ENCODE data around the gene TMEM69.
A peak's percentile ranks its signal among the peaks of the same experiment; 100 is the strongest.
"Not testable (repeated sequence)": the region's sequence is repeated elsewhere in the genome, so short reads cannot be mapped to it uniquely, and the experiment has no call there.

Gene TMEM69, protein sequence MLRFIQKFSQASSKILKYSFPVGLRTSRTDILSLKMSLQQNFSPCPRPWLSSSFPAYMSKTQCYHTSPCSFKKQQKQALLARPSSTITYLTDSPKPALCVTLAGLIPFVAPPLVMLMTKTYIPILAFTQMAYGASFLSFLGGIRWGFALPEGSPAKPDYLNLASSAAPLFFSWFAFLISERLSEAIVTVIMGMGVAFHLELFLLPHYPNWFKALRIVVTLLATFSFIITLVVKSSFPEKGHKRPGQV

GRCh38 chr1:45687754-45688740 is at the start of gene TMEM69:
TMEM69 (plus strand) TSS chr1:45688181; CDS start chr1:45691069, 2,888 bp downstream.
- peak; percentile 83 to 91 for DNase-seq

GRCh38 chr1:45640293-45640692 is 47.7 kb upstream of the TMEM69 start:
- no peak for DNase-seq

- no peak for DNase-seq
Observed at GRCh38 chr1:45643321-45643720, 44.7 kb upstream of the TMEM69 start.

DNA sequence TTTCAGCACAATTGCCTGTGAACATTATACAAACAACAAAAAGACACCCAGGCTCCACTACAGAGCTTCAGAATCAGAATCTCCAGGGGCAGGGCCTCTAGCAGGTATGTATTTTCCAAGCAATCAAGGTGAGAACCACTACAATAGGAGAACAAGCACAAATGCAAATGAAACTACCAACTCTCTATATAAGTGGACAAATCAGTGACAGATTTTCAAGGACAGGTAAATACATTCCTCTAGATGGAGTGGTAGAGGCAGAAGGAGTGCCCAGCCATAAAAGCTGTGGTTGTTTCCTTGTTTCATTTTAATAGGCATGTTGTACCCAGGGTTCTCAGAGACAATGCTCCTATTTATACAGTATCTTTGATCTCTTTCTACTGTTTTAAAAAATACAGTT is 44.0 kb upstream of the TMEM69 start:
- DNase-seq, result no peak

DNA sequence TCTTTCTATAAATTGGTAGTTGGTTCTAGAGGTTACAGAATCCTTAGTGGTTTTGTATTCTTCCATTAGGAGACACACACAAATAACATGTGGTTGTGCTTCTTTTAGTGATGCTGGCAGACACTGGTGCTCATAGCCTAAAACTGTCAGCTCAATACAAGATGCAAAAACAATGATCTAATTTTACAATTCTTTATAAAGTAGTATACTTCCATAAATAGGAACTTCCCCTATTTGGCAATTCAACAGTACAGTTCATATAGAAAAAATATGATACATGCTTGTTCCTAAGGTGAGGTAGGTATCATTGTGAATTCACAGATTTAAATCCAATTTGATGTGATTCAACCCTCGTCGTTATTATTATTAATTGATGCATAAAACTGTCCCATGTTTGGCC is 43.3 kb upstream of the TMEM69 start:
- DNase-seq, result no peak

GRCh38 chr1:45647248-45648021 is 40.5 kb upstream of the TMEM69 start:
- DNase-seq, result peak in 1 of 2 donors; percentile 7

GRCh38 chr1:45654540-45655280 is 33.3 kb upstream of the TMEM69 start:
- no peak for DNase-seq

DNA sequence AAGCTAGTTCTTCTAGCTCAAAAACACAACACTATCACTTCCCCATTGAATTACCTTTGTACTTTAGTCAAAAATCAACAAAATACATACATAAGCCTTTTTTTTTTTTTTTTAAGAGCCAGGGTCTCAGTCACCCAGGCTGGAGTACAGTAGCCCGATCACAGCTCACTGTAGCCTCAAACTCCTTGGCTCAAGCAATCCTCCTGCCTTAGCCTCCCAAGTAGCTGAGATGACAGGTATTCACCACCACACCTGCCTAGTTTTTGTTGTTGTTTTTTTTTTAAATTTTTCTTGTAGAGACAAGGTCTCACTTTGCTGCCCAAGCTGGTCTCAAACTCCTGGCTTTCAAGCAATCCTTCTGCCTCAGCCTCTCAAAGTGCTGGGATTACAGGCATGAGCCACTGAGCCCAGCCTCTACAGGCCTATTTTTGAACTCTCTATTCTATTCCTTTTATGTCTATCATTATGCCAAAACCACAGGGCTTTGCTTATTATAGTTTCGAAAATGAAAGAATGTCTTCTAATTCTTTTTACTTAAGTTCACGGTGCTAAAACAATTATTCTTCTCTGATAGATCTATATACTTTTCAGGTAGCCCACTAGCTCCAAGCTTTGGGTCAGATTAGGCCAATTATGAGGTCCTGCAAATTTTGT is 31.3 kb upstream of the TMEM69 start:
- DNase-seq, result no peak

GRCh38 chr1:45658171-45658570 is 29.8 kb upstream of the TMEM69 start:
- no peak for DNase-seq

DNA sequence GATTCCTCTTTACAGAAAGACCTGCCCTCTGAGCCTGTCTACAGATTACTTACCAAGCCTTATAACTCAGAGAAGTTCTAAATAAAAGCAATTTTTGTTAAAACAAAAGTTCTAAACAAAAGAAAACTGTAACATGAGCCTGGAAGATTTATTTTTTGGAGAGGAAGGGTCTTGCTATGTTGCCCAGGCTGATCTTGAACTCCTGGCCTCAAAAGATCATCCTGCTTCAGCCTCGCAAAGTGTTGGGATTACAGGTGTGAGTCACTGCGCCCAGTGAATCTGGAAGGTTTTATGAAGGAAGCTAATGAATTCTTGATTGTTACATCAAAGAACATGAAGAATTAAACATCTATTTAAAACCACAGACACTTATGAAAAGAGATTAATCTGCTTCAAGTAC is 28.8 kb upstream of the TMEM69 start:
- DNase-seq, result no peak

DNA sequence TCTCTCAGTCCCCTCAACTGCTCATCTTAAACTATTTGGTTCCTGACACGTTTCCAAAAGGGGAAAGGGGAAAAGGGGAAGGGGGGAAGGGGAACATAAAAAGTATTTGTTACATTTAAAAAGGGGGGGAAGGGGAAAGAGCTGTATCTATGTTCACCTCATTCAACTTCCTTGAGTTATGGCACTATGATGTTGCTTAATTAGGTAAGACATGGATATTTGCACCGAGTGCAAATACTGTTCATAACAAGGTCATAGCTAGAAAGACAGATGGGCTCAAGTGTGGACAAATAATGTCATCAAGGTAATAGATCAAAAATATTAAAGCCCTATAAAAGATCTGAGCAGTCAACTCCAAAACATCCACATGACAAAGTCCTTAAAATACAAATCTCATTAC is 27.6 kb upstream of the TMEM69 start:
- DNase-seq, result no peak

DNA sequence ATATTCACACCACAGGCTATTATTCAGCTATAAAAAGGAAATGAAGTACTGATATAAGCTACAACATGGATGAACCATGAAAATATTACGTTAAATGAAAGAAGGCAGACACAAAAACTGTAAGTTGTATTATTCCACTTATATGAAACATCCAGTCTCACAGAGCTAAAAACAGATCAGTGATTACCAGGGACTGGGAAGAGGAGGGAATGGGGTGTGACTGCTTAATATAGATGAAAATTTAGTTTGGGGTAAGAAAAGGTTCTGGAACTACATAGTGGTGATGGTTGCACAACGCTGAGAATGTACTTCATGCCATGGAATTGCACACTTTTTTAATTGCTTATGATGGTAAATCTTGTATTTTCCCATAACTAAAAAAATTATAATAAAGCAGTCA is 21.1 kb upstream of the TMEM69 start:
- DNase-seq, result no peak

GRCh38 chr1:45667321-45668111 is 20.5 kb upstream of the TMEM69 start:
- no peak for DNase-seq

- no peak for DNase-seq
Observed at GRCh38 chr1:45668526-45668925, 19.5 kb upstream of the TMEM69 start.

- DNase-seq, result no peak
Observed at GRCh38 chr1:45669379-45669778, 18.6 kb upstream of the TMEM69 start.

DNA sequence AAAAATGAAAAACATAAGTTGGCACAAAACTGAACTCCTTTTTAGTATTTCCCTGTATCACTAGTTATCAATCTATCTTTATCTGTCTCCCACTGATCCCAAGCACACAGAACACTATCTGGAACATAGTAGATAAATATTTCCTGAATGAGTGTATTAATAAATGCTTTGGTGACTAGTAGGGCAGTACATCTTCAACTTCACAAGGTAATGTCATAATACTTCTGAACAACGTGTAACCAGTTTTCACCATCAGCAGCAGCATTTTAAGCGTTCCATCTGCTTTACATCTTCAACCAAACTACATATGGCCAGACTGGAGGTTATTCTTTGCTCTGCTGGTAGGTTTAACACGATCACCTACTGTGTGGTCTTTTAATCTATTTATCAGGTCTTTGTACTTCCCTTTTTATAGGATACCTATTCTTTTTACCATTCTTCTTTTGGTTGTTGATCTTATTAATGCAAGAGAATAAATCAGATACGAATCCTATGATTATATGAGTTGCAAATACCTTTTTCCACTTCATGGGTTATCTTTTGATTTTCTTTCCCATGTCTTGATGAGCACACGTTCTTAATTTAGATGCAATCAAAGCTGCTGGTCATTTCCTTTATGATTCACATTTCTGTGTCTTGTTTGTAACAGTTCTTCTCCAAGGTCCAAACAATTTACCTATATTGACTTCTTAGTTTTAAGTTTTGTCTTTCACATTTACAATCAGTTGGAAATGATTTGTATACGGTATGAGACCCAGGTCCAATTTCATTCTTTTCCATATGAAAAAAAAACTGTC is 17.9 kb upstream of the TMEM69 start:
- no peak for DNase-seq

GRCh38 chr1:45673956-45674355 is 14.0 kb upstream of the TMEM69 start:
- DNase-seq, result no peak

- no peak for DNase-seq
Observed at GRCh38 chr1:45674478-45674877, 13.5 kb upstream of the TMEM69 start.

DNA sequence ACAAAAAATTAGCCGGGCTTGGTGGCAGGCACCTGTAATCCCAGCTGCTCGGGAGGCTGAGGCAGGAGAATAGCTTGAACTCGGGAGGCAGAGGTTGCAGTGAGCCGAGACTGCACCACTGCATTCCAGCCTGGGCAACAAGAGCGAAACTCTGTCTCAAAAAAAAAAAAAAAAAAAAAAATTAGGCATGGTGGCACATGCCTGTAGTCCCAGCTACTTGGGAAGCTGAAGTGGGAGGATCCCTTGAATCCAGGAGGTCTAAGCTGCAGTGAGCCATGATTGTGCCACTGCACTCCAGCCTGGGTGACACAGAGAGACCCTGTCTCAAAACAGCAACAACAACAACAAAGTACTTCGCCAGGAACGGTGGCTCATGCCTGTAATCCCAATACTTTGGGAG is 11.4 kb upstream of the TMEM69 start:
- DNase-seq, result not testable (repeated sequence)

DNA sequence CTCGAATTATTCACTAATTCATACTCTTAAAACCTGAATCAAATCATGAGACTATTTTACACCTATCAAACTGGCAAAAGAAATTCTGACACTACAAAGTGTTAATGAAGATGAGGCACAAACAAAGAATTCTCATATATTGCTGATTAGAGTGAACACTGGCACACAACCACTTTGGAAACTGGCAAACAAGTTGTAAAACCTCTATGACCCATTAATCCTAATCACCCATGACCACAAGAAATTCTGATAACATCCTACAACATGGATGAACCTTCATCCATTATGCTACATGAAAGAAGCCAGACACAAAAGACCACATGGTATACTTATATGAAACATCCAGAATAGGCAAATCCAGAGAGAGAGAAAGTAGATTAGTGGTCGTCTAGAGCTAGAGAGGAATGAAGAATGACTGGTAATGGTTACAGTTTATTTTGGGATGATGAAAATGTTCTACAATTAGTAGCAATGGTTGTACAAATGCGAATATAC is 10.2 kb upstream of the TMEM69 start:
- DNase-seq, result no peak

Measured in CD4-positive, alpha-beta T cell treated with Interferon alpha-2 for 1 hour (primary cell).